GM23338 (cell line): Measurements from ENCODE around the gene DCTPP1.

ENCODE experiments used
- CREB1 ChIP-seq: fragments of 250-450 bp; sonication (Bioruptor Pico); IDR thresholded peaks from 2 replicates; pipeline ENCODE4 v1.5.0; 2020; ENCODE audit warnings: low read depth, mild to moderate bottlenecking, moderate library complexity
- EZH2 ChIP-seq: fragments of 200-600 bp; sonication (generic); IDR thresholded peaks from one replicate; pipeline ENCODE4 v1.8.0; 2017; ENCODE audit warnings: antibody characterized with exemption, mild to moderate bottlenecking, low read depth; ENCODE audit not compliant: unreplicated experiment
- EZH2phosphoT487 ChIP-seq: fragments of 200-600 bp; sonication (generic); IDR thresholded peaks from one replicate; pipeline ENCODE4 v1.8.1; 2018; ENCODE audit warnings: antibody characterized with exemption; ENCODE audit not compliant: unreplicated experiment
- JUNB ChIP-seq: IDR thresholded peaks from one replicate; pipeline ENCODE4 v1.6.1; 2016; ENCODE audit warnings: antibody characterized with exemption; ENCODE audit not compliant: unreplicated experiment
- NANOG ChIP-seq: IDR thresholded peaks from 2 replicates; pipeline ENCODE4 v1.6.1; 2016; ENCODE audit warnings: antibody characterized with exemption, borderline replicate concordance
- POLR2AphosphoS5 ChIP-seq: IDR thresholded peaks from 2 replicates; pipeline ENCODE4 v1.6.1; 2016; ENCODE audit warnings: antibody characterized with exemption, low read depth
- REST ChIP-seq: IDR thresholded peaks from one replicate; pipeline ENCODE4 v1.6.1; 2018; ENCODE audit warnings: antibody characterized with exemption; ENCODE audit not compliant: unreplicated experiment
- STAT1 ChIP-seq: IDR thresholded peaks from one replicate; pipeline ENCODE4 v1.6.1; 2016; ENCODE audit warnings: antibody characterized with exemption; ENCODE audit not compliant: unreplicated experiment
- ZNF114 ChIP-seq: fragments of 250-450 bp; sonication (Bioruptor Pico); IDR thresholded peaks from 2 replicates; pipeline ENCODE4 v1.5.0; 2020; ENCODE audit warnings: mild to moderate bottlenecking, moderate library complexity
- ZNF331 ChIP-seq: fragments of 250-450 bp; sonication (Bioruptor Pico); IDR thresholded peaks from 2 replicates; pipeline ENCODE4 v1.5.0; 2020; ENCODE audit warnings: low read depth, mild to moderate bottlenecking, moderate library complexity
- TF ChIP-seq, protein P1 (sequence below), 2 experiments: fragments of 200-600 bp in 1 of 2; sonication (generic) in 1 of 2; conservative IDR thresholded peaks; 2 replicates each; pipeline versions ENCODE4 v1.5.1 to v1.6.1; 2016 to 2017; ENCODE audit warnings: antibody characterized with exemption in 2 of 2, low read depth in 2 of 2, mild to moderate bottlenecking in 2 of 2, moderate library complexity in 1 of 2
- TF ChIP-seq, protein P2 (sequence below): fragments of 250-450 bp; sonication (Bioruptor Pico); IDR thresholded peaks from 2 replicates; pipeline ENCODE4 v1.5.0; 2020; ENCODE audit warnings: mild to moderate bottlenecking, moderate library complexity

- TF ChIP-seq EZH2 (no peak), EZH2phosphoT487 (no peak), JUNB (no peak), REST (no peak), POLR2AphosphoS5 (no peak), CREB1 (no peak), ZNF331 (CRISPR knock-in tag) (no peak), STAT1 (no peak), NANOG (no peak), ZNF114 (CRISPR knock-in tag) (no peak)
- TF ChIP-seq, protein P1, sequence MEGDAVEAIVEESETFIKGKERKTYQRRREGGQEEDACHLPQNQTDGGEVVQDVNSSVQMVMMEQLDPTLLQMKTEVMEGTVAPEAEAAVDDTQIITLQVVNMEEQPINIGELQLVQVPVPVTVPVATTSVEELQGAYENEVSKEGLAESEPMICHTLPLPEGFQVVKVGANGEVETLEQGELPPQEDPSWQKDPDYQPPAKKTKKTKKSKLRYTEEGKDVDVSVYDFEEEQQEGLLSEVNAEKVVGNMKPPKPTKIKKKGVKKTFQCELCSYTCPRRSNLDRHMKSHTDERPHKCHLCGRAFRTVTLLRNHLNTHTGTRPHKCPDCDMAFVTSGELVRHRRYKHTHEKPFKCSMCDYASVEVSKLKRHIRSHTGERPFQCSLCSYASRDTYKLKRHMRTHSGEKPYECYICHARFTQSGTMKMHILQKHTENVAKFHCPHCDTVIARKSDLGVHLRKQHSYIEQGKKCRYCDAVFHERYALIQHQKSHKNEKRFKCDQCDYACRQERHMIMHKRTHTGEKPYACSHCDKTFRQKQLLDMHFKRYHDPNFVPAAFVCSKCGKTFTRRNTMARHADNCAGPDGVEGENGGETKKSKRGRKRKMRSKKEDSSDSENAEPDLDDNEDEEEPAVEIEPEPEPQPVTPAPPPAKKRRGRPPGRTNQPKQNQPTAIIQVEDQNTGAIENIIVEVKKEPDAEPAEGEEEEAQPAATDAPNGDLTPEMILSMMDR (conservative IDR thresholded peaks at IDR 0.05; ENCODE audit: low read depth in 2 of 2) = no peak
- TF ChIP-seq, protein P2, sequence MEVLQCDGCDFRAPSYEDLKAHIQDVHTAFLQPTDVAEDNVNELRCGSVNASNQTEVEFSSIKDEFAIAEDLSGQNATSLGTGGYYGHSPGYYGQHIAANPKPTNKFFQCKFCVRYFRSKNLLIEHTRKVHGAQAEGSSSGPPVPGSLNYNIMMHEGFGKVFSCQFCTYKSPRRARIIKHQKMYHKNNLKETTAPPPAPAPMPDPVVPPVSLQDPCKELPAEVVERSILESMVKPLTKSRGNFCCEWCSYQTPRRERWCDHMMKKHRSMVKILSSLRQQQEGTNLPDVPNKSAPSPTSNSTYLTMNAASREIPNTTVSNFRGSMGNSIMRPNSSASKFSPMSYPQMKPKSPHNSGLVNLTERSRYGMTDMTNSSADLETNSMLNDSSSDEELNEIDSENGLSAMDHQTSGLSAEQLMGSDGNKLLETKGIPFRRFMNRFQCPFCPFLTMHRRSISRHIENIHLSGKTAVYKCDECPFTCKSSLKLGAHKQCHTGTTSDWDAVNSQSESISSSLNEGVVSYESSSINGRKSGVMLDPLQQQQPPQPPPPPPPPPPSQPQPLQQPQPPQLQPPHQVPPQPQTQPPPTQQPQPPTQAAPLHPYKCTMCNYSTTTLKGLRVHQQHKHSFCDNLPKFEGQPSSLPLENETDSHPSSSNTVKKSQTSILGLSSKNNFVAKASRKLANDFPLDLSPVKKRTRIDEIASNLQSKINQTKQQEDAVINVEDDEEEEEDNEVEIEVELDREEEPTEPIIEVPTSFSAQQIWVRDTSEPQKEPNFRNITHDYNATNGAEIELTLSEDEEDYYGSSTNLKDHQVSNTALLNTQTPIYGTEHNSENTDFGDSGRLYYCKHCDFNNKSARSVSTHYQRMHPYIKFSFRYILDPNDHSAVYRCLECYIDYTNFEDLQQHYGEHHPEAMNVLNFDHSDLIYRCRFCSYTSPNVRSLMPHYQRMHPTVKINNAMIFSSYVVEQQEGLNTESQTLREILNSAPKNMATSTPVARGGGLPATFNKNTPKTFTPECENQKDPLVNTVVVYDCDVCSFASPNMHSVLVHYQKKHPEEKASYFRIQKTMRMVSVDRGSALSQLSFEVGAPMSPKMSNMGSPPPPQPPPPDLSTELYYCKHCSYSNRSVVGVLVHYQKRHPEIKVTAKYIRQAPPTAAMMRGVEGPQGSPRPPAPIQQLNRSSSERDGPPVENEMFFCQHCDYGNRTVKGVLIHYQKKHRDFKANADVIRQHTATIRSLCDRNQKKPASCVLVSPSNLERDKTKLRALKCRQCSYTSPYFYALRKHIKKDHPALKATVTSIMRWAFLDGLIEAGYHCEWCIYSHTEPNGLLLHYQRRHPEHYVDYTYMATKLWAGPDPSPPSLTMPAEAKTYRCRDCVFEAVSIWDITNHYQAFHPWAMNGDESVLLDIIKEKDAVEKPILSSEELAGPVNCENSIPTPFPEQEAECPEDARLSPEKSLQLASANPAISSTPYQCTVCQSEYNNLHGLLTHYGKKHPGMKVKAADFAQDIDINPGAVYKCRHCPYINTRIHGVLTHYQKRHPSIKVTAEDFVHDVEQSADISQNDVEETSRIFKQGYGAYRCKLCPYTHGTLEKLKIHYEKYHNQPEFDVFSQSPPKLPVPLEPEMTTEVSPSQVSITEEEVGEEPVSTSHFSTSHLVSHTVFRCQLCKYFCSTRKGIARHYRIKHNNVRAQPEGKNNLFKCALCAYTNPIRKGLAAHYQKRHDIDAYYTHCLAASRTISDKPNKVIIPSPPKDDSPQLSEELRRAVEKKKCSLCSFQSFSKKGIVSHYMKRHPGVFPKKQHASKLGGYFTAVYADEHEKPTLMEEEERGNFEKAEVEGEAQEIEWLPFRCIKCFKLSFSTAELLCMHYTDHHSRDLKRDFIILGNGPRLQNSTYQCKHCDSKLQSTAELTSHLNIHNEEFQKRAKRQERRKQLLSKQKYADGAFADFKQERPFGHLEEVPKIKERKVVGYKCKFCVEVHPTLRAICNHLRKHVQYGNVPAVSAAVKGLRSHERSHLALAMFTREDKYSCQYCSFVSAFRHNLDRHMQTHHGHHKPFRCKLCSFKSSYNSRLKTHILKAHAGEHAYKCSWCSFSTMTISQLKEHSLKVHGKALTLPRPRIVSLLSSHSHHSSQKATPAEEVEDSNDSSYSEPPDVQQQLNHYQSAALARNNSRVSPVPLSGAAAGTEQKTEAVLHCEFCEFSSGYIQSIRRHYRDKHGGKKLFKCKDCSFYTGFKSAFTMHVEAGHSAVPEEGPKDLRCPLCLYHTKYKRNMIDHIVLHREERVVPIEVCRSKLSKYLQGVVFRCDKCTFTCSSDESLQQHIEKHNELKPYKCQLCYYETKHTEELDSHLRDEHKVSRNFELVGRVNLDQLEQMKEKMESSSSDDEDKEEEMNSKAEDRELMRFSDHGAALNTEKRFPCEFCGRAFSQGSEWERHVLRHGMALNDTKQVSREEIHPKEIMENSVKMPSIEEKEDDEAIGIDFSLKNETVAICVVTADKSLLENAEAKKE (CRISPR knock-in tag) = no peak
Measured at GRCh38 chr16:30470170-30470512, 40.3 kb upstream of the DCTPP1 start.
